GM10266 (cell line): ENCODE data around the gene DDX39B.
"Not testable (repeated sequence)": the region's sequence is repeated elsewhere in the genome, so short reads cannot be mapped to it uniquely, and the experiment has no call there.

ENCODE experiments used
- DNase-seq: peaks from one replicate; pipeline ENCODE4 v3.0.0; 2012; ENCODE audit errors: extremely low spot score
- CTCF ChIP-seq: IDR thresholded peaks from 2 replicates; pipeline ENCODE4 v1.5.1; 2012; ENCODE audit warnings: mild to moderate bottlenecking, low read depth; ENCODE audit not compliant: control insufficient read depth, insufficient read depth; ENCODE audit errors: missing control alignments

DDX39B gene

GRCh38 chr6:31525553-31525931 is 16.3 kb downstream of the DDX39B start:
- TF ChIP-seq CTCF: no peak
- no peak for DNase-seq

- TF ChIP-seq CTCF: no peak
- no peak for DNase-seq
These were observed 20.0 kb downstream of the DDX39B start for GRCh38 chr6:31521835-31522234.

GRCh38 chr6:31513456-31514165 is 28.2 kb downstream of the DDX39B start:
- no peak for DNase-seq
- TF ChIP-seq CTCF: no peak

- no peak for DNase-seq
- no peak for TF ChIP-seq CTCF
These were observed 31.8 kb downstream of the DDX39B start for GRCh38 chr6:31510007-31510406.

GRCh38 chr6:31509036-31509435 is 32.8 kb downstream of the DDX39B start:
- not testable (repeated sequence) for DNase-seq

GRCh38 chr6:31502586-31502985 is 39.2 kb downstream of the DDX39B start:
- DNase-seq: no peak
- TF ChIP-seq CTCF: no peak

- not testable (repeated sequence) for DNase-seq
These were observed 42.2 kb downstream of the DDX39B start for GRCh38 chr6:31499648-31500047.

- TF ChIP-seq CTCF: no peak
- no peak for DNase-seq
These were observed 43.1 kb downstream of the DDX39B start for GRCh38 chr6:31498748-31499147.
